Ishikawa (cell line): ENCODE measurements around the gene HCFC1R1.

ENCODE experiments used
- CEBPB ChIP-seq: IDR thresholded peaks from 2 replicates; pipeline ENCODE4 v1.6.1; 2012
- CREB1 ChIP-seq: IDR thresholded peaks from 2 replicates; pipeline ENCODE4 v1.6.1; 2012; ENCODE audit warnings: low read depth
- EGR1 ChIP-seq: IDR thresholded peaks from 2 replicates; pipeline ENCODE4 v1.6.1; 2012
- EP300 ChIP-seq: IDR thresholded peaks from 2 replicates; pipeline ENCODE4 v1.6.1; 2012; ENCODE audit warnings: borderline replicate concordance
- REST ChIP-seq: IDR thresholded peaks from 2 replicates; pipeline ENCODE4 v1.6.1; 2012; ENCODE audit warnings: low read depth, mild to moderate bottlenecking
- TAF1 ChIP-seq: IDR thresholded peaks from 2 replicates; pipeline ENCODE4 v1.6.1; 2012; ENCODE audit warnings: low read depth, mild to moderate bottlenecking
- USF1 ChIP-seq: IDR thresholded peaks from 2 replicates; pipeline ENCODE4 v1.6.1; 2012
- YY1 ChIP-seq: IDR thresholded peaks from 2 replicates; pipeline ENCODE4 v1.6.1; 2012; ENCODE audit warnings: low read depth
- ZBTB7A ChIP-seq: IDR thresholded peaks from 2 replicates; pipeline ENCODE4 v1.6.1; 2012; ENCODE audit warnings: low read depth

- TF ChIP-seq ZBTB7A: no peak
- no peak for TF ChIP-seq CREB1
- no peak for TF ChIP-seq EP300
- TF ChIP-seq REST: no peak
- no peak for TF ChIP-seq USF1
- TF ChIP-seq CEBPB: no peak
- no peak for TF ChIP-seq YY1
- no peak for TF ChIP-seq TAF1
- TF ChIP-seq EGR1: no peak
These were observed 46.3 kb downstream of the HCFC1R1 start for GRCh38 chr16:2977440-2977839.
